GM18508 (cell line): ENCODE data around the gene TMEM178A.

ENCODE experiments used
- ATAC-seq: cut with Tn5 transposase; IDR thresholded peaks from one replicate; pipeline ENCODE4 v1.9.1; 2021; ENCODE audit warnings: moderate number of reproducible peaks; ENCODE audit not compliant: insufficient read depth, unreplicated experiment

The TMEM178A gene

DNA sequence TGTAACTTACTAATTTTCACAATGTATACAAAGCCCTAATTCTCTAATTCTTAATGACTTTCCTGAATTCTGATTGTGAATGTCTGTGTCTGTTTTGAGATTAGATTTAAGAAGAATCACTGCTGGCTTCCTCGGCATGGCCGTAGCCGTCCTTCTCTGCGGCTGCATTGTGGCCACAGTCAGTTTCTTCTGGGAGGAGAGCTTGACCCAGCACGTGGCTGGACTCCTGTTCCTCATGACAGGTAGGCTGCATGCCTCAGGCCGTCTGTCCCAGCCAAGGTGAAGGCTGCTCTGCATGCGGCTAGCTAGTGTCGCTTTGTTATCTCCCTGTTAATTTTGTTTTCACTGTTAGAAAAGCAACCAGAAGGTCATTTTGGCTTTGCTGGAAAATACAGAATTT is 41.2 kb downstream of the TMEM178A start:
- no peak for ATAC-seq

DNA sequence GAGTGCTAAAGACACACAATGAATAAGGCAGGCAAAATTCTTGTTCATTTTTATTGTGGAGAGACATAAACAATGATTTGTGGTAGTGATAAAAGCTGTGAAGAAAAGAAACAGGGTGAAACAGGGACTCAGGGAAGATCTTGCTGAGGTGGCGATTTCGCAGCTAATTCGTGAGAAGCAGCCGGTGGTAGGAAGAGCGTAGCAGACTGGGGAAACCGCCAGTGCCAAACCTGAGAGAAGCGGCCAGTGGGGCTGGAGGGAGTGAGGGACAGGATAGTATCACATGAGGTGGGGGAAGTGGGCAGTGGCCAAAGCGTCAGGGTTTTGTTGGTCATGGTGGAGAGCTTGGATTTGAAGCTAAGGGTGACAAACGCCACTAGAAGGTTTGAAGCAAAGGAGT is 42.3 kb downstream of the TMEM178A start:
- no peak for ATAC-seq

DNA sequence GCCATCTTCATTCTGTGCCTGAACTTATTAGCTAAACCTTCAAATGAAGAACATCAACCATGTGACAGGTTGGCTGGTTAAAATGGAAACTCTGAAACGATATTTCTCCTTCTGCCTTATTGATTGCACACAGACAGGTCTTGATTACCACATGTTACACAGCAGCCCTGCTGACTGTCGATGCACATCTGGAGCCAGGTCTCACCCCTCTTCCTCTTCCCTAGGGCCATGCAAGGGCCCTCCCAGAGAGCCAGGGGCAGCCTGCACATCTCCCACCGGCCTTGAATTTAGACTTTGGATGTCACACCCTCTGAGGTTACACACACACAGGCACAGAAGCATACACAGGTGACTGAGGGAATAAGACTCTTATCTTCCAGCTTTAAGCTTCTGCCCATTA is 45.1 kb downstream of the TMEM178A start:
- ATAC-seq = no peak

DNA sequence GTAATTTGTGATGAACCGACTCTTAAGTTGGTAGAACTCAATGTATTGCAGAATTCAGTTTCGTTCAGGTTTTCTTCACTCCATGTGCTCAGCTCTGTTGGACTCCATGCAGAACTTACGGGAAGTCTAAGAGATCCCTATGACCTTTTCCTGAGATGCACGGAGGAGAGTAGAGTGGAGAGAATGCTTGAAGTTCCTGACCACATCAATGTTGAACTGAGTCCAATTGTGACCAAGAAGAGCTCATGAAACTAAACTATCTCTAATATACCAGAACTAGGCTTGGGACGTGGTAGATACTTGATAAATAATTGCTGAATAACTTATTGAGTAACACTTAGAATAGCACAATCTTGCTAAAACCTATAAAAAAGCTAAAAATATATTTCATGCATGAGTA is 47.2 kb downstream of the TMEM178A start:
- no peak for ATAC-seq

DNA sequence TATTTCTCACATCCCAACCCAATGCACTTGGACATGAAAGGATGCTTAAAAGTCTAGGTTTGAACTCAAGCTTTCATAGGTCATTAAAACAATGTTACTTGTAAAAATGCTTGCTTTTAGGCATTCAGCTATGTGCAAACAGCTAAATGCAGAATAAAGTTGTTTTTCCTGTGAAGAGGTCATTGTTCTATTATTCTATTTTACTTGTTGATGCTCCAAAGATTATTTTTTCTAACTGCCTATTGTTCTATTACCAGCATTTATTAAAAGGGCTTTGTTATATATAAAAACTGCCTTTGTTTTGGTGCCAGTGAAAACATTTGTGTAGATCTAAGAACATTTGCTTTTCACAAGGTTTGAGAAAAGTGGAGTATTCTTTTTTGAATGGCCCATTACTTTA is 49.4 kb downstream of the TMEM178A start:
- no peak for ATAC-seq

DNA sequence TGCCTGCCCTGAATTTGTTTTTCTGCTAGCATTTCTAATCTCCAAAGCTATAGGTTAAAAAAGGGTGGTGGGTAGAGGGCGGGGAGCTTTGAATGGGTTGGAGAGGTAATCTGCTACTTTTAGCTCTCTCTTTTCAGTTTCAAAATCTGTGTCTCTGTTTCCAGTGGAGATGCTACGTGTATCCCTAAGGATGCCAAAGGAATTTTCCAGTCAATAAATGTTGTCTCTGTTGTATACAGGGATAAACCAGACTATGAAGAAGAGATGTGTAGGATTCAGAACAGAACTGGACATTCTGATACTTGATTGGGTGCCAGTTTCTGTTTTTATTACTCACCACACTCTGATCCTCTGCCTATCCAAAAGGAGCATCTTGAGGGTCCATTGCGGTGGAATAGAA is 50.1 kb downstream of the TMEM178A start:
- no peak for ATAC-seq

DNA sequence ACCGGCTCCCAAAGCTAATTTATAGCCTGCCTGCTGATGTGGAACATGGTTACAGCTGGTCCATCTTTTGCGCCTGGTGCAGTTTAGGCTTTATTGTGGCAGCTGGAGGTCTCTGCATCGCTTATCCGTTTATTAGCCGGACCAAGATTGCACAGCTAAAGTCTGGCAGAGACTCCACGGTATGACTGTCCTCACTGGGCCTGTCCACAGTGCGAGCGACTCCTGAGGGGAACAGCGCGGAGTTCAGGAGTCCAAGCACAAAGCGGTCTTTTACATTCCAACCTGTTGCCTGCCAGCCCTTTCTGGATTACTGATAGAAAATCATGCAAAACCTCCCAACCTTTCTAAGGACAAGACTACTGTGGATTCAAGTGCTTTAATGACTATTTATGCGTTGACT is 51.4 kb downstream of the TMEM178A start:
- no peak for ATAC-seq

DNA sequence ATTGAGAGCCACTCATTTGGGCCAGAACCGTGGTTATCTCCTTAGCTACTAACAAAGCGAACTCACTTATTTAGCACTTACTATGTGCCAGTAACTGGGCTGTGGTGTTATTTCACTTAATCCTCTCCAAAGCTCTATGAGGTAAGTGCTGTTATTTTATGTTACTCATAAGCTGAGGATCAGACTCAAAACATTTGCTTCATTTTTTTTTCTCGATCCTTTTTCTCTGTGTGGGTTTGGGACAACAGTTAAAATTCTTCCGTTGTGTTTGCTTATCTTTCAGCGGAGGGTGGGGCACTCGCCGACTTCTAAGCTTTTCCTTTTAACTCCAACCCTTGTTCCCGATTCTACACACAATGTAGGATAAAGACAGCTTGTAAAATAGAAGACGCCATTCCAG is 52.8 kb downstream of the TMEM178A start:
- no peak for ATAC-seq

DNA sequence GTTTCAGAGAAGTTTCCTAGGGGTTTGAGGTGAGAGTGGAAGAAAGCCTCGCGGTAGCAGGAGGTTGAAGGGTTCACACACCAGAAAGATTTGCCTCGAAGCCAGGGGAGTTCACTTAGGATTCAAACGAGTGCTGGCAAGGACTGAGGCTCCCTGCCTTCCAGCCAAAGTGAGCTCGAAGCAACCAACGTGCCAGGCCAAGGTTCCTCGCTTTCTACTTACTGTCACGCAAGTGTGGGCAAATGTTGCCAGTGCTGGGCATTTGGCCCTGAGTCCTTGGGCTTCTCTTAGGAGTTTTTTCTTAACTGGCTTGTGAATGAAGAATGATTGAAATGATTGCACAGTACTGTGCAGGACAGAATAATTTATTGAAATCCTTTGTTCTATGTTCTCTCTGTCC is 53.6 kb downstream of the TMEM178A start:
- ATAC-seq = no peak

DNA sequence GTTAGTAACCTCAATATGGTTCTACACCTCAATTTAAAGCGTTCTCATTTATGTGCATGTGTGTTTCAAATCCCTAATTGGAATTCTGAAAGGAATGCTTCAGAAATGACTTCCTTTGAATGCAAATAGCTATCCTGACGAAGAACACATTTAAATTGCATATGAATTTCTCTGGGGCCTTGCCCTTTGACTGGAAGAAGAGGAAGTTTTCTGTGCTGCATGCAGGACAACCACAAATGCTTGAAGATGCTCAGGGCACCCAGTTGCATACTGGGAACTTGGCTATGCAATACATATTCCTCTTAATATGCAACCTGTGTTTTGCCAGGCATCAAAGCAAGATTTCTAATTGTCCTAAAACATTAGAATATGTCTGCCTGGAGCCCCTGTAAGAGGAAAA is 55.3 kb downstream of the TMEM178A start:
- no peak for ATAC-seq

DNA sequence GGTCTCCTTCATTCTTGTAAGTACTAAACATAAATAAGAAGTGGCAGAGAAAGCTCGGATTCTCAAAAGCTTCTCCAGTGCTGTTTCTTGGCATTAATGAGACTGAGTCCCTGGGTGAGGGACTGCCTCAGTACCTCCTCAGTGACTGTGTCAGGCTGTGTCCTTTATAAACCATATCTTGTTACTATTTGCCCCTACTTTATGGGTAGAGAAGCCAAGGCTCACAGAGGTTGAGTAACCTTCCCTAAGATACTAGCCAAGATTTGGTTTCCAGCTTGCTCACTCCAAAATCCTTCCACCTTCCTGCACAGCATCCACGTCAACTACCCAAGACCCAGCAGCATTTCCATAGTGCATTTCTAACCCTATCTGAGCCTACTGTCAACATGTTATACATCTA is 57.8 kb downstream of the TMEM178A start:
- ATAC-seq = no peak

DNA sequence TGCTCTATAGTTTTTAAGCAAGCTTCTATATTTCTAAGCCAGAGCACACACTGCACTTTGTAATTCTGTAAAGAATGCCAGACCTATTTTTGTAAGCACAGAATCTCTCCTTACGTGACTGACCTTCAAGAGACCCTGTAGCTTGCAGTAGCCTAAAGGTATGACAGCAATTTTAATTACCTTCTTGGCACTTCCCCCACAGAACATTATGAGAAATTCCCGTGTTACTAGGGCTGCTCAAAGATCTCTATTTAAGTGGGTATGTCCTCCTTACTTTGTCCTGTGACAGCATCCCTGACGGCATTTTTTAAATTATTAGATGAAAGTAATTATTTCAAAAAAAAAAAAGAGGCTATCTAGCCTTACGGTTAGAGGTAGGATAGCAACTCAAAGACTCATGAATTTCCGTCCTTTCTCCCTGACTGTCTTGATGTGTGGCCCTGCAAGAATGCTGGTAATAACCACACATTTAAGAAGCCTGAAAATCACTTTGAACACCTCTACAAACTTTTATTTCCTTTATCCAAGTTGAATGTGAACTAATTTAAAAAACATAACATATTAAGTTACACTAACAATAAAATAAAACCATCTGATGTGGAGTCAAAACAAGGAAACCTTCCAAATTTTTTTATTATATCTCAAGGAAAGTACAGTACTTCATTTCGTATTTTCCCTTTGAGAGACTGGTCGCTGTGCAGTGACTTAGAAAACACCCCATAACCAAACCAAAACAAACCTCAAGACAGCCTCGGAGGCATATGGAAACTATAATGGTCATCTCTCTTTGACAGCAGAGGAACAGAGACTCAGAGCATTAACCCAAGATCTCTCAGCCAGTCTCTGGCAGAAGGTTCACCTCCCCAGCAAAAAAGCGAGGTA is 58.5 kb downstream of the TMEM178A start:
- ATAC-seq = no peak

DNA sequence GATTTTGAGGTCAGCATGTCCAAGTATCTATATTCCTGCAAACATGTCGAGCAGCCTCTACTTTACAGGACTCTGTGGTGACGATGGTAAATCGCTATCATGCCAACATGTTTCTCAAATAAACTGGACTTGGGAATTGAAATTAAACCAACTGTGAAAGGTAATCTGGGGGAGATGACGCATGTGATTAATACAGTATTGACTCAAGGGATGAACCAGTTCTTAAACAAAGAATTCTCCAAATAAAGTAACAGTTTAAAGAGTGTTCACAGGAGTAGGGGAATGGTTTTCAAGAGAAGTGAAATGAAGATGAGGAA is 59.1 kb downstream of the TMEM178A start:
- no peak for ATAC-seq

DNA sequence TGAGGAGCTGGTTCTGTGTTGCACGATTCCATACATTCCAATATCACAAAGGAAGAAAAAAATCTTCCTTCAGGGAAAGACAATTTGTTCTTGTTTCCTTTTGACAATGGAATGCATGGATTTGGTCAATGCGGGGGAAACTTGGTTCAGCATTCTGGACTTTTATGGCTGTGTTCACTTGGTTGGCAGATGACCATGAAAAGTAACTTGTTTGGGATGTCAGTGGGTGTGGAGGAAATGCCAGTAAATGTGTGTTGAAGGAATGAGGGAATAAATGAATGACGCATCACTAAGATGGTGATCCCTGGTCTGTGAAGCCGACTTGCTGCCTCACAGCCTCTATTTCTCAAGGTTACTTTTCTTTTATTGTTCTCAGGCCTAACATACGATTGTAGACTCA is 59.7 kb downstream of the TMEM178A start:
- ATAC-seq = no peak

DNA sequence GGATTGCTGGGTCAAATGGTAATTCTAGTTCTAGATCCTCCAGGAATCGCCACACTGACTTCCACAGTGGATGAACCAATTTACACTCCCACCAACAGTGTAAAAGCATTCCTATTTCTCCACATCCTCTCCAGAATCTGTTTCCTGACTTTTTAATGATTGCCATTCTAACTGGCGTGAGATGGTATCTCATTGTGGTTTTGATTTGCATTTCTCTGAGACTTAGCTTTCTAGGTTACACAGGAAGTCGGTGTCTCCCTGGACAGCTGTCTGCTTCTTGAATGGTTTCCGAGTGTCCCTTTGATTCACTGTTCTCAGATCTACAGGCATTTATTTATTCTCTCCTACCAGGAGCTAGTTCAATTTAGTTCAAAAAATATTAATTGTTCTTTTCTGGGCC is 62.4 kb downstream of the TMEM178A start:
- peak; percentile 87 for ATAC-seq

DNA sequence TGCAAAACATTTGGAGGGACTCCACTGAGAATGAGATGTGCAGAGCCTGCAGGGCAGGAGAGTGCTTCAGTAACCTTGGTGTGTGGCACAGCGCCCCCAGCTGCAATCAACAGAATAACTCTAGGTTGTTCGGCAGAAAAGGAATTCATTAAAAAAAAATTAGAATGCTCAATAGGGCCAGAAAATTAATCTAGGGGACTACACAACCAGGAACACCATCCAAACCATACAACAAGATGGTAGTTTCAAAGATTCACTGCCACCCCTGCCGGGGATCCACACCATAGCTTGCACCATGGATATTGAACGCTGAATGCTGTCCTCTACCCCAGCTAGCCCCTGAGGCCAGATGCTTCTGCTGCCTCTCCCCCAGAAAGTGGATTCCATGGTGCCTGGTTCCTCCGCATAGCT is 63.2 kb downstream of the TMEM178A start:
- no peak for ATAC-seq

DNA sequence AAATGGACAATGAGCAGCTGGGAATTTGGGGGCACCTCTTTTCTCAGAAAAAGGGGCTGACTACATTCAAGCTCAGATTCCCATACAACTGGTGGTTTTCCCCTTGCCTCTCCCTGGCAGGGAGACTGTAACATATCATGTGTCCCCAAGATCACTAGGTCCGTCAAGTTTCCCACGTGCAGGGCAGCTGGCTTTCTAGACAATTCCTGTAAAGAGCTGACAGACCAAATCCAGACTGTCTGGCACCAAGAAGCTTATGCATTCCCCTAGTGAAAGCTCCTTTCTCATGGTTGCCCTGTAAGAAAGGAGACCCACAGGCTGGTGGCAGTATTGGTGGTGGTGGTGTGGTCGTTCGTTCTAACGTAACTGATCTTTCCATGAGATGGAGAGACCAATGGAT is 64.6 kb downstream of the TMEM178A start:
- ATAC-seq = no peak

DNA sequence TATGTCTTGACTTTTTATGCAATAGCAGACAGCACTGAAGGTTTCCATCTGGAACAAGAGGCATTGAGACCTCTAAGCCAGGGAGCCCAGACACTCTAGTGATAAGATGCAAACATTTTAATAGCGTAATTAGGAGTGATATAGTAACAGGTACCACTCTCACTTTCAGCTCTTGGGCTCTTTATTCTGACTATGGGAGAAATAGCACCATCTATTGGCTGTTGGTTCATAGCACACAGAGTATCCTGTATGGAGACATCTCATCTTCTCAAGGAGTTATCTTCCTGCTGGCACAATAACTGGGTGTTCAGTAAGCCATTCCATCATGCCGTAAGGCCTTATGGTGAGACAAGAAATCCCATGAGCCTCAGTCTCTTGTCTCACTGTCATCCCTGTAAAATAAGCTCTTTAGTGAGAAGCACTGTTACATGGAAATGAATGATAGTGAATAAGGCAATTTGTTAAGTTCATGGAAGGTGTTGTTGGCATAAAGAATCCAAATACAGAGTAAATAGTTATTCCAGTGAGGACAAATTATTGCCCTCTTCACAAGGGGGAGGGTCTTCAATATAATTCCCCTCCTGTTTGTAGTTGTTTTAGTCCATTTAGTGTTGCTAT is 65.1 kb downstream of the TMEM178A start:
- ATAC-seq = peak; percentile 54

DNA sequence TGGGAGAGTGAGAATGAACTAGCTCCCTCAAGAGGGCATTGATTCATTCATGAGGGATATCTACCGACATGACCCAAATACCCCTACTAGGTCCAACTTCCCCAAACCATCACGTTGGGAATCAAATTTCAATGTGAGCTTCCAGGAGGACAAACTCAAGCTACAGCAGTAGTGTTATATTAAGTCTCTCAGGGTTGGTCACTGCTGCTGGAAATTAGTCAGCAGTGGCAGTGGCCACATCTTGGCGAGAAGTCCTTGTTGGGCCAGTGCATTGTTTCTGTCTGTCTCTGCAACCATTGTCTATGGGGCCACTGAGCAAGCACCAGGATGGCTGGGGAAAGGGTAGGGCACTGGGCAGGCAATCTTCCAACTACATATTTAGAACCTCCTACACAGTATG is 65.8 kb downstream of the TMEM178A start:
- no peak for ATAC-seq

DNA sequence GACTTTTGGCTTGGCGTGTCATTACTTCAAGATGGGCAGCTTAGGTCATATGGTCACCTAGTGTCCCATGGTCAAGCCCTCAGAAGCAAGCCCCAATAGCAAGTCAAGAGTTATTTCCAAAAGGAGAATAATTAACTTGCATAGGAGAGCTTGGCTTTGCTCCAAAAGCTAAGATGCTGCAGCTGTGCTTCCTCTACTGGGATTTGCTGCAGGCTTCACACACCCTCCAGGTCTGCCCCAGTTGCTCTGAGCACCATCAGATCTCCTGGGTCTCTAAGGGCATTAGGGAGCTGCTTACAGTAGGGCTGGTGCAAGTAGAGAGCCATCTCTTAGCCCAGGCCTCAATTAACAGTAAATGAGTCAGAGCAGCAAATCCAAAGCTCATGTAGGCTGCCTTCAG is 66.8 kb downstream of the TMEM178A start:
- no peak for ATAC-seq

DNA sequence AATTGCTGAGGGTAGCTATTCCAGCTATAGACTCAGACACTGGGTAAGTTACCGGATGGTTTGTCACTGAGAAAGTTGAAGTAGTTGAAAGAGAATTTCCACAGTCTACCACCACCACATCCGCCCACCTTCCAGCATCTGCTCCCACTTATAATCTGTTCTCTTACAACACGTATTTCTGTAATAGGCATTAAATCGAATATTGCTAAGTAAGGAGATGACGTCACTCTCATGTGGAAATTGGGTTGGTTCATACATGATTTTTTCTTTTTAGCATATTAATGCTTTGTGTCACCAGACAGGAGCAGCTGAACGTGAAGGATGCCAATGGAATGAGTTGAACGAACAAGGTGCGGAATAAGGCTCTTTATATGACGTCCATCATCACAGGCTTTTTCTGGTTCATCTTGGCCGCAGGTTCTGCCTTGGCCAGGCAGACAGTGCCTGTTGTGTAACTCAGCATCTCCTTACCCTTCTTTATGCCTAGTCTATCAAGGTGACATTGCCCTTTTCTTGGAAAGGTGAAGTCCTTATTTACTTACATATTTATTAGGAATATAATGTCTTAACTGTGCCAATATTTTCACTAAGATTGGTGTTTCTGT is 67.5 kb downstream of the TMEM178A start:
- no peak for ATAC-seq

DNA sequence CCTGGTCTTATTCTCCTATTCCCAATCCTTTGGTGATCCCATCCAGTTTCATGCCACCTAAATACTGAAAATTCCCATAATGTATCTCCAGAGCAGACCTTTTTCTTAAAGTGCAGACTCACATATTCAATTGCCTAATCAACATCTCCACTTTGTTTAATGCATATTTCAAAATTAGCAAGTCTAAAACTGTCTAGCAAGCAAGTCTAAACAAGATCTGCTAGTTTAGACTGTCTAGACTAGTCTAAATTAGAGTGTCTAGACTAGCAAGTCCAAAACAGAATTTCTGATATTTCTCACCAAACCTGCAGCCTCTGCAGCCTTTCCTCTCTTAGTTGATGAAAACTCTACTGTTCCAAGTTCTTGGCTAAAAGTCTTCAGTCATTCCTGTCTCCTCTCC is 68.7 kb downstream of the TMEM178A start:
- no peak for ATAC-seq
